HCT116 (cell line): Measurements from ENCODE around the gene STIM1. TPM values are rescaled to one million over a fixed set of nuclear protein-coding genes. Genes with fewer than 3 reads are reported as not detected.

Source experiments
- ATAC-seq: fragments of 200-7000 bp; cut with Tn5 transposase; 2 replicates; pipeline ENCODE4 v1.9.1; 2020; ENCODE audit warnings: mild to moderate bottlenecking, moderate library complexity
- BruUV-seq: library from RNA; stranded (reverse); fragments of 400-500 nt; replicated peaks from 2 replicates; lab custom pipeline; 2021; lab: Mats Ljungman, UMichigan
- CTCF ChIA-PET: fragments of 300-600 bp; sonication (Branson Sonifier 250); formaldehyde crosslinking; loops from one replicate; lab custom pipeline; 2021; ENCODE audit warnings: antibody characterized with exemption; lab: Charles Lee
- POLR2A ChIA-PET: fragments of 300-600, 350-600 bp; sonication (Branson Sonifier 250); formaldehyde crosslinking; loops from one replicate; lab custom pipeline; 2021; ENCODE audit warnings: antibody characterized with exemption; lab: Charles Lee
- RAD21 ChIA-PET, 2 experiments: fragments of 300-600 bp; sonication (Branson Sonifier 250); formaldehyde crosslinking; loops; one replicate each; lab custom pipeline; 2023; ENCODE audit warnings: low total read pairs in 2 of 2; ENCODE audit not compliant: uncharacterized antibody in 2 of 2, unreplicated experiment in 2 of 2, low non-redundant PET in 1 of 2; lab: Charles Lee
- DNase-seq: peaks from one replicate; pipeline ENCODE4 v3.0.0-alpha.2; 2010; ENCODE audit warnings: low read depth, low spot score
- H2AFZ ChIP-seq: fragments of 200-600 bp; shearing (Covaris generic), sonication (generic); 2 replicates; pipeline ENCODE4 v1.6.1; 2017; ENCODE audit warnings: low read depth, mixed run types, mixed read lengths, antibody characterized with exemption, low read length; ENCODE audit not compliant: poor library complexity, severe bottlenecking
- H3K27ac ChIP-seq: 2 replicates; pipeline ENCODE4 v1.5.1; 2012; ENCODE audit warnings: low read depth, low read length
- H3K27me3 ChIP-seq: fragments of 200-600 bp; sonication (generic); 2 replicates; pipeline ENCODE4 v1.6.1; 2016; ENCODE audit warnings: mixed run types, low read length, mixed read lengths; ENCODE audit not compliant: insufficient read depth
- H3K36me3 ChIP-seq, 2 experiments: fragments of 200-500 bp in 1 of 2; fragments of 200-600 bp in 1 of 2; sonication (Bioruptor generic) in 1 of 2; sonication (generic) in 1 of 2; 2 replicates each; pipeline versions ENCODE4 v1.5.1 to v1.6.1; 2014 to 2016; ENCODE audit warnings: low read length in 2 of 2, inconsistent platforms in 1 of 2, mixed read lengths in 1 of 2, mixed run types in 1 of 2; ENCODE audit not compliant: insufficient read depth in 2 of 2, control insufficient read depth in 1 of 2
- H3K4me1 ChIP-seq, 2 experiments: fragments of 200-600 bp in 1 of 2; sonication (generic) in 1 of 2; 2 replicates each; pipeline versions ENCODE4 v1.5.1 to v1.6.1; 2012 to 2017; ENCODE audit warnings: low read length in 2 of 2, inconsistent platforms in 1 of 2, mild to moderate bottlenecking in 1 of 2, mixed read lengths in 1 of 2, mixed run types in 1 of 2, moderate library complexity in 1 of 2; ENCODE audit not compliant: insufficient read depth in 2 of 2, control insufficient read depth in 1 of 2
- H3K4me2 ChIP-seq: fragments of 200-600 bp; sonication (generic); 2 replicates; pipeline ENCODE4 v1.6.1; 2017; ENCODE audit warnings: mixed run types, low read length, mixed read lengths
- H3K4me3 ChIP-seq, 2 experiments: fragments of 200-600 bp in 1 of 2; sonication (generic) in 1 of 2; replicated peaks in 1 of 2; 2 replicates each; pipeline ENCODE4 v1.5.1; 2011 to 2016; ENCODE audit warnings: low read length in 2 of 2, control low read depth in 1 of 2, low read depth in 1 of 2, mild to moderate bottlenecking in 1 of 2, mixed read lengths in 1 of 2, mixed run types in 1 of 2
- H3K79me2 ChIP-seq: fragments of 200-600 bp; sonication (generic); 2 replicates; pipeline ENCODE4 v1.6.1; 2017; ENCODE audit warnings: mild to moderate bottlenecking, mixed run types, low read length, moderate library complexity, mixed read lengths; ENCODE audit not compliant: insufficient read depth
- H3K9ac ChIP-seq: fragments of 200-600 bp; sonication (generic); 2 replicates; pipeline ENCODE4 v1.6.1; 2016; ENCODE audit warnings: low read length, mixed read lengths
- H3K9me2 ChIP-seq: fragments of 200-600 bp; sonication (generic), shearing (Covaris generic); 2 replicates; pipeline ENCODE4 v1.6.1; 2017; ENCODE audit warnings: mixed run types, mild to moderate bottlenecking, moderate library complexity; ENCODE audit not compliant: insufficient read depth
- H3K9me3 ChIP-seq, 2 experiments: fragments of 200-500 bp in 1 of 2; fragments of 200-600 bp in 1 of 2; sonication (Bioruptor generic) in 1 of 2; sonication (generic) in 1 of 2; 2 replicates each; pipeline ENCODE4 v1.6.1; 2014 to 2017; ENCODE audit warnings: low read length in 2 of 2, mixed read lengths in 2 of 2, inconsistent platforms in 1 of 2, low read depth in 1 of 2, mild to moderate bottlenecking in 1 of 2, mixed run types in 1 of 2, moderate library complexity in 1 of 2; ENCODE audit not compliant: control insufficient read depth in 1 of 2, insufficient read depth in 1 of 2
- H4K20me1 ChIP-seq: fragments of 200-600 bp; sonication (generic), shearing (Covaris generic); 2 replicates; pipeline ENCODE4 v1.6.1; 2017; ENCODE audit warnings: mixed run types, mild to moderate bottlenecking, moderate library complexity; ENCODE audit not compliant: insufficient read depth
- EZH2 ChIP-seq: fragments of 200-600 bp; sonication (generic); IDR thresholded peaks from 2 replicates; pipeline ENCODE4 v1.6.1; 2017; ENCODE audit warnings: antibody characterized with exemption, mixed run types
- EZH2phosphoT487 ChIP-seq: fragments of 200-600 bp; IDR thresholded peaks from 2 replicates; pipeline ENCODE4 v1.6.1; 2018; ENCODE audit warnings: antibody characterized with exemption, borderline replicate concordance
- RAD21 ChIP-seq: IDR thresholded peaks from 2 replicates; pipeline ENCODE4 v1.6.1; 2012; ENCODE audit warnings: low read depth, mild to moderate bottlenecking
- REST ChIP-seq: IDR thresholded peaks from 2 replicates; pipeline ENCODE4 v1.6.1; 2012; ENCODE audit warnings: low read depth
- TCF7L2 ChIP-seq: IDR thresholded peaks from 2 replicates; pipeline ENCODE4 v1.7.0; 2011; ENCODE audit warnings: borderline replicate concordance, inconsistent platforms; ENCODE audit not compliant: insufficient read depth, insufficient read length; ENCODE audit errors: extremely low read depth
- ZNF274 ChIP-seq: fragments of 200-500 bp; sonication (Bioruptor generic); IDR thresholded peaks from 2 replicates; pipeline ENCODE4 v1.6.1; 2014; ENCODE audit warnings: mild to moderate bottlenecking, low read depth, low read length, inconsistent platforms
- intact Hi-C: fragments of 100-400 bp; cut with micrococcal nuclease; formaldehyde crosslinking; loops from 2 replicates; pipeline ENCODE4 v1.10.0; 2022
- total RNA-seq: library from RNA; stranded (reverse); gene quantifications from one replicate; pipeline ENCODE4 v1.2.1, GENCODE V29; 2021; ENCODE audit not compliant: unreplicated experiment
- TF ChIP-seq, protein P1 (sequence below): IDR thresholded peaks from 2 replicates; pipeline ENCODE4 v1.6.1; 2012
- TF ChIP-seq, protein P2 (sequence below), 3 experiments: fragments of 200-600 bp in 1 of 3; sonication (generic) in 1 of 3; IDR thresholded peaks in 2 of 3; conservative IDR thresholded peaks in 1 of 3; 2 replicates each; pipeline ENCODE4 v1.5.1; 2012 to 2017; ENCODE audit warnings: low read depth in 2 of 3, low read length in 2 of 3, antibody characterized with exemption in 1 of 3, borderline replicate concordance in 1 of 3, control low read depth in 1 of 3, mild to moderate bottlenecking in 1 of 3, mixed read lengths in 1 of 3, mixed run types in 1 of 3, moderate library complexity in 1 of 3; ENCODE audit not compliant: insufficient read depth in 1 of 3

The STIM1 gene
- total RNA-seq, 1 experiment from 2014 or later: 22.3 TPM

DNA sequence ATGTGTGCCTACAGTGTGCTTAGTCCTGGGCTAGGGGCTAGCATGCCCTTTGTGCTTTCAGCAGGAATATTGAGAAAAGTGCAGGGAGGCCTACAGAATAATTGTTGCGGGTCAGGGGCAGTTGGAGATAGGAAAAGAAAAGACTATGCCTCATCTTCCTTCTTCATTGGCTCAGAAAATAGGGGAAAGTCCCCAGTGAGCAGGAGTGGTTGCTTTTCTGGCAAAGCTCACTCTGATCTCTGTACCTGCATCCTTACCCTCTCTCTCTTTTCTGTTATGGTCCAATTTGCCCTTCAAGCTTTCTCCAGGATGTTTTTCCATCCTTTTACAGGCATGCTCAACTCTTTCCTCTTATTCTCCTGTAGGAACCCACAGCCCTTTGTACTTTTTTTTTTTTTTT is 209.6 kb downstream of the STIM1 start:
- no peak overlapping the region for H3K4me3 ChIP-seq
- no peaks in the 10 kb centered on the region for H4K20me1 ChIP-seq
- no peaks in the 10 kb centered on the region for H3K36me3 ChIP-seq
- no peak for DNase-seq
- H3K9ac ChIP-seq: no peak overlapping the region
- H3K4me2 ChIP-seq: no peak overlapping the region
- H3K27ac ChIP-seq: no peak overlapping the region
- ATAC-seq: no peak
- intact Hi-C loops: no loop called here
- ChIA-PET RAD21 (no interaction called here), POLR2A (no interaction called here), CTCF (interaction anchor here (1.1 to 3.4 kb wide), 4 partner anchors 8 to 223 kb away, joined by 4 to 17 read pairs (median 10); partner anchors contain the start of gene STIM1)
- H3K79me2 ChIP-seq: no peaks in the 10 kb centered on the region
- H3K27me3 ChIP-seq: no peaks in the 10 kb centered on the region
- H3K9me3 ChIP-seq: no peaks in the 10 kb centered on the region
- TF ChIP-seq, protein P1, sequence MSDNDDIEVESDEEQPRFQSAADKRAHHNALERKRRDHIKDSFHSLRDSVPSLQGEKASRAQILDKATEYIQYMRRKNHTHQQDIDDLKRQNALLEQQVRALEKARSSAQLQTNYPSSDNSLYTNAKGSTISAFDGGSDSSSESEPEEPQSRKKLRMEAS: no peak
- TF ChIP-seq, protein P2, sequence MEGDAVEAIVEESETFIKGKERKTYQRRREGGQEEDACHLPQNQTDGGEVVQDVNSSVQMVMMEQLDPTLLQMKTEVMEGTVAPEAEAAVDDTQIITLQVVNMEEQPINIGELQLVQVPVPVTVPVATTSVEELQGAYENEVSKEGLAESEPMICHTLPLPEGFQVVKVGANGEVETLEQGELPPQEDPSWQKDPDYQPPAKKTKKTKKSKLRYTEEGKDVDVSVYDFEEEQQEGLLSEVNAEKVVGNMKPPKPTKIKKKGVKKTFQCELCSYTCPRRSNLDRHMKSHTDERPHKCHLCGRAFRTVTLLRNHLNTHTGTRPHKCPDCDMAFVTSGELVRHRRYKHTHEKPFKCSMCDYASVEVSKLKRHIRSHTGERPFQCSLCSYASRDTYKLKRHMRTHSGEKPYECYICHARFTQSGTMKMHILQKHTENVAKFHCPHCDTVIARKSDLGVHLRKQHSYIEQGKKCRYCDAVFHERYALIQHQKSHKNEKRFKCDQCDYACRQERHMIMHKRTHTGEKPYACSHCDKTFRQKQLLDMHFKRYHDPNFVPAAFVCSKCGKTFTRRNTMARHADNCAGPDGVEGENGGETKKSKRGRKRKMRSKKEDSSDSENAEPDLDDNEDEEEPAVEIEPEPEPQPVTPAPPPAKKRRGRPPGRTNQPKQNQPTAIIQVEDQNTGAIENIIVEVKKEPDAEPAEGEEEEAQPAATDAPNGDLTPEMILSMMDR (IDR thresholded peaks at IDR 0.05 in 2 of 3, conservative IDR thresholded peaks at IDR 0.05 in 1 of 3; ENCODE audit: borderline replicate concordance in 1 of 3, insufficient read depth in 1 of 3, low read depth in 2 of 3, low read length in 2 of 3): no peak
- no peak for TF ChIP-seq ZNF274
- TF ChIP-seq TCF7L2: no peak
- no peak for TF ChIP-seq EZH2
- TF ChIP-seq RAD21: no peak
- no peak for TF ChIP-seq EZH2phosphoT487
- TF ChIP-seq REST: no peak
- BruUV-seq: no TSS peak
- H2AFZ ChIP-seq: no peak overlapping the region
- H3K9me2 ChIP-seq: no peaks in the 10 kb centered on the region
- H3K4me1 ChIP-seq: no peaks in the 10 kb centered on the region
